Measurements from ENCODE around the gene FNDC7.

- TF ChIP-seq ZNF274 (IDR thresholded peaks at IDR 0.05; ENCODE audit: low read length) (no peak), ZNF274 (tag by site-specific recombination; IDR thresholded peaks at IDR 0.05; ENCODE audit: borderline replicate concordance) (no peak), CTCF (tag by site-specific recombination; IDR thresholded peaks at IDR 0.05) (no peak), PRDM1 (tag by site-specific recombination; IDR thresholded peaks at IDR 0.05) (no peak), ZSCAN23 (tag by site-specific recombination; IDR thresholded peaks at IDR 0.05) (no peak), ZNF561 (tag by site-specific recombination; IDR thresholded peaks at IDR 0.05; ENCODE audit: borderline replicate concordance) (no peak), PBX3 (CRISPR knock-in tag; IDR thresholded peaks at IDR 0.05) (no peak), ZNF701 (tag by site-specific recombination; IDR thresholded peaks at IDR 0.05) (no peak), ZNF37A (tag by site-specific recombination; IDR thresholded peaks at IDR 0.05) (no peak), ZNF747 (tag by site-specific recombination; IDR thresholded peaks at IDR 0.05) (no peak), PRDM6 (tag by site-specific recombination; IDR thresholded peaks at IDR 0.05) (no peak)
These were observed 5.1 kb downstream of the FNDC7 start for GRCh38 chr1:108717774-108718316.

Data from HEK293 (cell line).